OCI-LY1 (cell line): ENCODE data around the gene AMT.

Experiments
- CTCF ChIP-seq: fragments of 200-600 bp; sonication (generic), shearing (Covaris generic); IDR thresholded peaks from 2 replicates; pipeline ENCODE4 v1.5.1; 2017; ENCODE audit warnings: mild to moderate bottlenecking, antibody characterized with exemption, low read length, moderate library complexity, mixed read lengths
- EZH2 ChIP-seq: fragments of 200-600 bp; sonication (generic), shearing (Covaris generic); IDR thresholded peaks from 2 replicates; pipeline ENCODE4 v1.8.0; 2017; ENCODE audit warnings: borderline replicate concordance, mixed run types, mild to moderate bottlenecking, antibody characterized with exemption, low read length, moderate library complexity, mixed read lengths

GRCh38 chr3:49462222-49462621 lies 39.9 kb upstream of the AMT start:
- TF ChIP-seq CTCF (no peak), EZH2 (no peak)
